Astrocyte (in vitro differentiated cells and primary cell): ENCODE measurements around the gene DHRS7B.

ENCODE experiments used
- CTCF ChIP-seq: IDR thresholded peaks from 2 replicates; pipeline ENCODE4 v1.5.1; 2011; ENCODE audit warnings: low read depth, mild to moderate bottlenecking, inconsistent platforms, low read length, moderate library complexity; ENCODE audit not compliant: insufficient read depth
- EZH2 ChIP-seq: IDR thresholded peaks from 2 replicates; pipeline ENCODE4 v1.6.1; 2012; ENCODE audit warnings: mild to moderate bottlenecking, low read length, inconsistent platforms; ENCODE audit not compliant: insufficient read depth

- no peak for TF ChIP-seq EZH2
- TF ChIP-seq CTCF = no peak
Observed at GRCh38 chr17:21193031-21193430, 66.3 kb downstream of the DHRS7B start.
